ENCODE results near the gene NR6A1.

Gene NR6A1

GRCh38 chr9:124720429-124721108, 50.5 kb downstream of the NR6A1 start:
- no peak for DNase-seq

GRCh38 chr9:124718928-124719327, 52.2 kb downstream of the NR6A1 start:
- DNase-seq: no peak

GRCh38 chr9:124717597-124717996, 53.5 kb downstream of the NR6A1 start:
- no peak for DNase-seq

GRCh38 chr9:124716808-124717207, 54.3 kb downstream of the NR6A1 start:
- no peak for DNase-seq

GRCh38 chr9:124710766-124711165, 60.3 kb downstream of the NR6A1 start:
- DNase-seq: no peak

GRCh38 chr9:124709292-124709690, 61.8 kb downstream of the NR6A1 start:
- no peak for DNase-seq

- no peak for DNase-seq
Measured at GRCh38 chr9:124708633-124709291, 62.3 kb downstream of the NR6A1 start.

- no peak for DNase-seq
Measured at GRCh38 chr9:124708074-124708473, 63.0 kb downstream of the NR6A1 start.

- no peak for DNase-seq
Measured at GRCh38 chr9:124707666-124708065, 63.4 kb downstream of the NR6A1 start.

- DNase-seq: no peak
Measured at GRCh38 chr9:124706685-124707084, 64.4 kb downstream of the NR6A1 start.

GRCh38 chr9:124699575-124699974, 71.5 kb downstream of the NR6A1 start:
- no peak for DNase-seq

- no peak for DNase-seq
Measured at GRCh38 chr9:124698265-124698664, 72.8 kb downstream of the NR6A1 start.

- DNase-seq: no peak
Measured at GRCh38 chr9:124697326-124698200, 73.5 kb downstream of the NR6A1 start.

- DNase-seq: no peak
Measured at GRCh38 chr9:124696101-124696500, 75.0 kb downstream of the NR6A1 start.

GRCh38 chr9:124695280-124695890, 75.7 kb downstream of the NR6A1 start:
- DNase-seq: no peak

- DNase-seq: no peak
Measured at GRCh38 chr9:124694414-124695279, 76.5 kb downstream of the NR6A1 start.

- DNase-seq: no peak
Measured at GRCh38 chr9:124693403-124693802, 77.7 kb downstream of the NR6A1 start.

- no peak for DNase-seq
Measured at GRCh38 chr9:124688238-124688904, 82.7 kb downstream of the NR6A1 start.

GRCh38 chr9:124686918-124687317, 84.2 kb downstream of the NR6A1 start:
- DNase-seq: no peak

GRCh38 chr9:124685217-124685616, 85.9 kb downstream of the NR6A1 start:
- DNase-seq: no peak

- DNase-seq: no peak
Measured at GRCh38 chr9:124684169-124684568, 86.9 kb downstream of the NR6A1 start.

- no peak for DNase-seq
Measured at GRCh38 chr9:124683043-124683442, 88.1 kb downstream of the NR6A1 start.
